HL-60 (cell line): Measurements from ENCODE around the gene WSCD1.

ENCODE experiments used
- DNase-seq, 2 experiments: peaks; one replicate each; pipeline ENCODE4 v3.0.0-alpha.2; 2010 to 2020; ENCODE audit warnings: low read depth in 1 of 2, low spot score in 1 of 2
- H3K27ac ChIP-seq: fragments of 250-450 bp; sonication (Bioruptor Pico); replicated peaks from 2 replicates; pipeline ENCODE4 v1.5.1; 2020; ENCODE audit warnings: mild to moderate bottlenecking, moderate library complexity
- H3K27me3 ChIP-seq: fragments of 250-450 bp; sonication (Bioruptor Pico); 2 replicates; pipeline ENCODE4 v1.5.1; 2021; ENCODE audit warnings: mild to moderate bottlenecking, moderate library complexity; ENCODE audit not compliant: insufficient read depth, poor library complexity, severe bottlenecking
- H3K4me3 ChIP-seq: replicated peaks from 2 replicates; pipeline ENCODE4 v1.5.1; 2011; ENCODE audit warnings: mild to moderate bottlenecking, control low read depth, low read length; ENCODE audit not compliant: insufficient read depth
- CTCF ChIP-seq: IDR thresholded peaks from one replicate; pipeline ENCODE4 v1.5.1; 2011; ENCODE audit warnings: low read length, control low read depth, inconsistent platforms; ENCODE audit not compliant: insufficient read depth
- GABPA ChIP-seq: IDR thresholded peaks from 2 replicates; pipeline ENCODE4 v1.6.1; 2012; ENCODE audit warnings: low read depth
- POLR2AphosphoS5 ChIP-seq: IDR thresholded peaks from 2 replicates; pipeline ENCODE4 v1.6.1; 2012; ENCODE audit warnings: low read depth
- REST ChIP-seq: IDR thresholded peaks from 2 replicates; pipeline ENCODE4 v1.6.1; 2012; ENCODE audit warnings: low read depth; ENCODE audit not compliant: insufficient replicate concordance
- SPI1 ChIP-seq: IDR thresholded peaks from 2 replicates; pipeline ENCODE4 v1.6.1; 2012; ENCODE audit warnings: low read depth, mild to moderate bottlenecking, borderline replicate concordance

The WSCD1 gene

GRCh38 chr17:6108382-6108781, 38.2 kb downstream of the WSCD1 start:
- TF ChIP-seq SPI1 = no peak
- no peak for TF ChIP-seq REST
- no peak for TF ChIP-seq CTCF
- TF ChIP-seq GABPA = no peak
- no peak for TF ChIP-seq POLR2AphosphoS5
- Histone ChIP-seq H3K27ac (no peak overlapping the region), H3K4me3 (no peak overlapping the region), H3K27me3 (no peaks in the 10 kb centered on the region)
- no peak for DNase-seq

DNA sequence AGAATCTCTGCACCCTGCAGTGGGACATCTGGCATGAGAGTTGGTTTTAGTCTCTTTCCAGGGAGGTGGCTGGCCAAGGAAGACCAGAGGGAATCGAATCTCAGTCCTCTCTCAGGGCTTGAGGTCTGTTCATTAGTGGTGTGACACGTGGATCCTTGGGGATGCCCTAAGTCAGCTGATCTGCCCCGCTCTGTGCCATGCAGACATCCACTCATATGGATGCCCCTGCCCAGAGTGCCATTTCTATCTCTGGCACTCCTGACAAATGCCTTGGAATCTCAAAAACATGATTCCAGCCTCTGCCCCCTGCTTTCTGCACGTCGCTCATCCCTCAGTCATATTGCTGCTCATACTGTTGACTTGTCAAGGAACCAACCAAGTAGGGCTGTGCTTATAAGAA, 38.8 kb downstream of the WSCD1 start:
- H3K27me3 ChIP-seq = no peaks in the 10 kb centered on the region
- no peak for DNase-seq
- TF ChIP-seq GABPA (no peak), CTCF (no peak)

DNA sequence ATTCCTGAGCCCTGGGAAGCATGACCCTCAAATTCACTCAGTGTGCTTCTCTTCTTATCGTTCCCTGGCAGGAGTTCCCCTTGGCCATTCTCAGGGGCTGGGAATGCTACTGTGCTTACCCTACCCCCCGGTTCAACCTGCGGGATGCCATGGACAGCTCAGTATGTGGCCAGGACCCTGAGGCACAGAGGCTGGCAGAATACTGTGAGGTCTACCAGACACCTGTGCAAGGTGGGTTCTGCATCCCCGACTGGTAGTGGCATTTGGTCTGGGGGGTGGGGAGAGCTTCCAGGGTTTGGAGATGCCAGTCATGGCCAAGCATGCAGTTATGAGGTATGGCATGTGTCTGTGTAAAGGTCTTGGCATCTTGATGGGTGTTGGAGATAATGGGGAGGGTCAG, 39.4 kb downstream of the WSCD1 start:
- TF ChIP-seq SPI1 = no peak
- TF ChIP-seq POLR2AphosphoS5 = no peak
- no peak for TF ChIP-seq REST
- TF ChIP-seq GABPA = no peak
- TF ChIP-seq CTCF = no peak
- no peak overlapping the region for H3K27ac ChIP-seq
- no peak for DNase-seq
- H3K4me3 ChIP-seq = no peak overlapping the region
- H3K27me3 ChIP-seq = no peaks in the 10 kb centered on the region

More for the DNA sequence above, 38.8 kb downstream of the WSCD1 start:
- Histone ChIP-seq H3K4me3 (no peak overlapping the region), H3K27ac (no peak overlapping the region)

DNA sequence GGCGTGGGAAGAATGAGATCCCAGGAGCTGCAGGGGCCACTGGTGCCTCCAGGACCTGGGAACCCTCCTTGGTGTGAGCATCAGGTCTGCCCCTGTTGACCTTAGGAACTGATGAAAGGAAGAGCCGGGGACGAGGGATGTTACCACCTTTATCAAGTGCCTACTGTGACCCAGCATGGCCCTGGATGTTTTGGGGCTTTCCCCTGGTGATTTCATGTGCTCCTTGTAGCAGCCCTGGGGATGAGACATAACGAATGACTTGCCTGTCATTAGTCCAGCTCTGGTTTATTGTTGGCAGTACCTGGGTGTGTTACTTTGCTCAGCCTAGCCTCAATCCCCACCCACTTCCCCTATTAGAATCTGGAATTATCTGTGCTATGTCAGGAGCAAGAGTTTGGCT, 39.9 kb downstream of the WSCD1 start:
- no peaks in the 10 kb centered on the region for H3K27me3 ChIP-seq
- TF ChIP-seq CTCF (no peak), REST (no peak), SPI1 (no peak), GABPA (no peak), POLR2AphosphoS5 (no peak)
- H3K4me3 ChIP-seq = no peak overlapping the region
- no peak for DNase-seq
- no peak overlapping the region for H3K27ac ChIP-seq
